Measurements from ENCODE around the gene KCNQ1. TPM values are rescaled to one million over a fixed set of nuclear protein-coding genes. Genes with fewer than 3 reads are reported as not detected.

Gene KCNQ1
- total and polyA plus RNA-seq, 2 donors (not counting 1 experiment from before 2014, with no cell fraction given) = 21.5 to 28.8 TPM

DNA sequence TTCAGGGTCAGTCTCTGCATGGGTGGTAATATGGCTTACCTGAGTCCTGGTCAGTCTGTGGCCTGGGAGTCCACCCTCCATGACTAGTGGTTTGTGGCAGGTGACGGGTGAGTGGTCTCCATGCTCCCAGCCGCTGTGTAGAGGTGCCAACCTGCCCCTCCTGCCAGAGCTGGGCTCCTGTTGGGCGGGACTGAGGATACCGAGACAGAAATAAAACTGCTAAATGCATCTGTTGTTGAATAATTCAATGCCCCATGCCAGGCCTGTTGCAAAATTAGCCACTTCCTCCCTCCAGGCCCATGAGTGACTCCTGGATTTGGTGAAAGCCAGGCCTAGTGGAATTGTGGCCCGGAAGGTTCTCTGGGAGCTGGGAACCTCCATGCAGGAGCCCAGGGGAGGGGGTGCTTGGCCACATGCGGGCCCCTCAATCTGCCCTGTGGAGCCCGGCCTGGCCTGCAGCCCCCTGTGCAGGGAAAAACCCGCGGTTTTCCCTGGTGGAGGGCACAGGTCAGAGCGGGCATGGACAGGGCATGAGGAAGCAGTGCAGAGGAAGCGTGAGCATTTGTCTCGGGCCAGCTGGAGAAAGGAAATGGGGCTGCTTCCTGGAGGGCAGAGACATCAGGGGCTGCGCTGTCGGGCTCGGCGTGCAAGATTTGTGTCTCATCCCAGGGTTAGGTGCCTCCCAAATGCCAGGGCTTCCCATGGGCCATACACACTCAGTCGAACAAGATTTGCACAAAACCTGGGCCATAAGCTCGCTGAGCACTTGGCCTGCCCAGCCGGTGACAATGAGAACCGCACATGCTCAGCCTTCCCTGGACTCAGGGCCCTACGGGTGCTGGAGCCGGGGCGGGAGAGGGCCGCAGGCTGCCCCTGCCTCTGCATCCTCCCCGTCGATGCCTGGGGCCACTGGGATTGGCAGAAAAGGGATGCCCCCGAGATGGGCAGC lies 66.9 kb downstream of the KCNQ1 start:
- intact Hi-C loops (cut with micrococcal nuclease) = no loop called here

More for the DNA sequence above, 66.9 kb downstream of the KCNQ1 start:
- H3K4me3 ChIP-seq (ENCODE audit: control extremely low read depth in 1 of 5, extremely low read depth in 1 of 5, insufficient read depth in 1 of 5, low read depth in 2 of 5, low read length in 4 of 5) = no peak overlapping the region
- no peaks in the 10 kb centered on the region for H3K27me3 ChIP-seq (replicated peaks in 1 of 4; ENCODE audit: control extremely low read depth in 1 of 4, control insufficient read depth in 3 of 4, insufficient read depth in 4 of 4, low read length in 3 of 4)
- no peak overlapping the region for H3K27ac Mint-ChIP-seq
- H3K36me3 ChIP-seq (replicated peaks in 1 of 2; ENCODE audit: control extremely low read depth in 1 of 2, control insufficient read depth in 1 of 2, extremely low read depth in 1 of 2, insufficient read depth in 2 of 2, low read length in 1 of 2) = no peaks in the 10 kb centered on the region
- POLR2A ChIA-PET = no interaction called here
- no peaks in the 10 kb centered on the region for H3K9me3 Mint-ChIP-seq (ENCODE audit: insufficient read depth)
- TF ChIP-seq, protein P1, sequence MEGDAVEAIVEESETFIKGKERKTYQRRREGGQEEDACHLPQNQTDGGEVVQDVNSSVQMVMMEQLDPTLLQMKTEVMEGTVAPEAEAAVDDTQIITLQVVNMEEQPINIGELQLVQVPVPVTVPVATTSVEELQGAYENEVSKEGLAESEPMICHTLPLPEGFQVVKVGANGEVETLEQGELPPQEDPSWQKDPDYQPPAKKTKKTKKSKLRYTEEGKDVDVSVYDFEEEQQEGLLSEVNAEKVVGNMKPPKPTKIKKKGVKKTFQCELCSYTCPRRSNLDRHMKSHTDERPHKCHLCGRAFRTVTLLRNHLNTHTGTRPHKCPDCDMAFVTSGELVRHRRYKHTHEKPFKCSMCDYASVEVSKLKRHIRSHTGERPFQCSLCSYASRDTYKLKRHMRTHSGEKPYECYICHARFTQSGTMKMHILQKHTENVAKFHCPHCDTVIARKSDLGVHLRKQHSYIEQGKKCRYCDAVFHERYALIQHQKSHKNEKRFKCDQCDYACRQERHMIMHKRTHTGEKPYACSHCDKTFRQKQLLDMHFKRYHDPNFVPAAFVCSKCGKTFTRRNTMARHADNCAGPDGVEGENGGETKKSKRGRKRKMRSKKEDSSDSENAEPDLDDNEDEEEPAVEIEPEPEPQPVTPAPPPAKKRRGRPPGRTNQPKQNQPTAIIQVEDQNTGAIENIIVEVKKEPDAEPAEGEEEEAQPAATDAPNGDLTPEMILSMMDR (IDR thresholded peaks at IDR 0.05) = no peak
- no peak for TF ChIP-seq EZH2 (IDR thresholded peaks at IDR 0.05; ENCODE audit: borderline replicate concordance, insufficient read depth, low read depth, low read length, poor library complexity, severe bottlenecking)
- no peak overlapping the region for H3K4me3 Mint-ChIP-seq
- H3K27me3 Mint-ChIP-seq = no peaks in the 10 kb centered on the region
- 72% methylated on average over 27 of the region's 27 CpGs for WGBS (ENCODE audit: insufficient coverage)
- H3K79me2 ChIP-seq (ENCODE audit: control insufficient read depth, insufficient read depth, low read length) = peaks cover 24% of the 10 kb centered on the region
- no peak overlapping the region for H3K9ac ChIP-seq (ENCODE audit: low read length)
- CTCF ChIA-PET = interaction anchor here (1.2 to 1.6 kb wide), 2 partner anchors 19 to 20 kb away, joined by 3 to 8 read pairs; no protein-coding TSS in a partner anchor
- no peak overlapping the region for H3K4me2 ChIP-seq (replicated peaks; ENCODE audit: low read depth, low read length, poor library complexity, severe bottlenecking)
- ATAC-seq (ENCODE audit: low read depth) = no peak
- no peak overlapping the region for H2AFZ ChIP-seq (ENCODE audit: insufficient read depth, low read depth, low read length, poor library complexity, severe bottlenecking)
- no peak overlapping the region for H3K27ac ChIP-seq (ENCODE audit: low read length in 2 of 2)
- no peaks in the 10 kb centered on the region for H3K4me1 ChIP-seq (ENCODE audit: control insufficient read depth in 2 of 2, insufficient read depth in 2 of 2, low read length in 2 of 2)
- no peaks in the 10 kb centered on the region for H3K9me3 ChIP-seq (ENCODE audit: control extremely low read depth in 1 of 3, control insufficient read depth in 2 of 3, insufficient read depth in 1 of 3, low read length in 2 of 3)
- peaks cover 18% of the 10 kb centered on the region for H3K4me1 Mint-ChIP-seq
- DNase-seq = peak; percentile 1
- peaks cover 77% of the 10 kb centered on the region for H4K20me1 ChIP-seq (ENCODE audit: control insufficient read depth, insufficient read depth, low read length, poor library complexity, severe bottlenecking)

Data from B cell (primary cell).